Measurements from ENCODE around the gene TCAP.

Gene TCAP

GRCh38 chr17:39664581-39665561 lies at the start of gene TCAP:
TSS of gene TCAP (plus strand) at chr17:39665349. CDS start at chr17:39665360, 11 bp downstream.
- no peak for DNase-seq

GRCh38 chr17:39615434-39615833 lies 49.7 kb upstream of the TCAP start:
- no peak for DNase-seq

GRCh38 chr17:39617100-39617445 lies 48.1 kb upstream of the TCAP start:
- no peak for DNase-seq

GRCh38 chr17:39617446-39618245 lies 47.5 kb upstream of the TCAP start:
- DNase-seq = peak in 1 of 2 experiments; percentile 26

- DNase-seq = no peak
Observed at GRCh38 chr17:39618246-39618913, 46.8 kb upstream of the TCAP start.

GRCh38 chr17:39618956-39619785 lies 46.0 kb upstream of the TCAP start:
- no peak for DNase-seq

GRCh38 chr17:39619786-39620101 lies 45.4 kb upstream of the TCAP start:
- DNase-seq = no peak

- peak in 1 of 2 experiments; percentile 69 for DNase-seq
Observed at GRCh38 chr17:39621523-39622379, 43.4 kb upstream of the TCAP start.

- no peak for DNase-seq
Observed at GRCh38 chr17:39622380-39623006, 42.7 kb upstream of the TCAP start.

- DNase-seq = peak in 1 of 2 experiments; percentile 59
Observed at GRCh38 chr17:39623356-39623950, 41.7 kb upstream of the TCAP start.

- no peak for DNase-seq
Observed at GRCh38 chr17:39624313-39624712, 40.8 kb upstream of the TCAP start.

- no peak for DNase-seq
Observed at GRCh38 chr17:39625198-39625785, 39.9 kb upstream of the TCAP start.

GRCh38 chr17:39626171-39627046 lies 38.7 kb upstream of the TCAP start, which contains the start of gene PPP1R1B:
TSS of gene PPP1R1B (plus strand) at chr17:39626952. CDS start at chr17:39627393, 441 bp downstream.
- no peak for DNase-seq

- DNase-seq = no peak
Observed at GRCh38 chr17:39627047-39627711, 38.0 kb upstream of the TCAP start.

- no peak for DNase-seq
Observed at GRCh38 chr17:39627712-39628516, 37.2 kb upstream of the TCAP start.

- DNase-seq = no peak
Observed at GRCh38 chr17:39628655-39629493, 36.3 kb upstream of the TCAP start.
